Thyroid gland (tissue), 4 donors: ENCODE results near the gene MID1. TPM values are rescaled to one million over a fixed set of nuclear protein-coding genes. Genes with fewer than 3 reads are reported as not detected.

Experiments
- DNase-seq, 2 donors: peaks; one replicate each; pipeline ENCODE4 v3.0.0-alpha.2; 2019
- H3K27ac ChIP-seq, 3 donors: fragments of 200-600 bp; sonication (generic); 1 replicate in 2 of 3; 2 replicates in 1 of 3; pipeline ENCODE4 v1.5.1; 2016 to 2019; ENCODE audit warnings: mild to moderate bottlenecking in 1 of 3, moderate library complexity in 1 of 3
- H3K27me3 ChIP-seq: fragments of 200-600 bp; sonication (generic); one replicate; pipeline ENCODE4 v1.5.1; 2019
- H3K36me3 ChIP-seq, 2 donors: fragments of 200-600 bp; sonication (generic); one replicate each; pipeline ENCODE4 v1.5.1; 2016 to 2019
- H3K4me1 ChIP-seq, 2 donors: fragments of 200-600 bp; sonication (generic); one replicate each; pipeline ENCODE4 v1.5.1; 2017 to 2019
- H3K4me3 ChIP-seq, 3 donors: fragments of 200-600 bp; sonication (generic); replicated peaks in 1 of 3; 1 replicate in 2 of 3; 2 replicates in 1 of 3; pipeline ENCODE4 v1.5.1; 2016; ENCODE audit warnings: mild to moderate bottlenecking in 1 of 3
- H3K9me3 ChIP-seq: fragments of 200-600 bp; sonication (generic); one replicate; pipeline ENCODE4 v1.5.1; 2017
- CTCF ChIP-seq, 6 experiments: fragments of 200-600 bp in 3 of 6; fragments of 450-650 bp in 3 of 6; sonication (generic) in 3 of 6; IDR thresholded peaks; one replicate each; pipeline ENCODE4 v1.5.1; 2016 to 2019; ENCODE audit warnings: antibody characterized with exemption in 6 of 6, mild to moderate bottlenecking in 2 of 6, inconsistent platforms in 1 of 6, moderate library complexity in 1 of 6
- POLR2A ChIP-seq, 2 donors: fragments of 450-650 bp; IDR thresholded peaks; one replicate each; pipeline ENCODE4 v1.6.1; 2017; ENCODE audit warnings: antibody characterized with exemption in 2 of 2, mild to moderate bottlenecking in 2 of 2, moderate library complexity in 1 of 2
- WGBS, 2 donors: methylation state at CpG; one replicate each; pipeline ENCODE4 v1.1.5; 2017; 5-methylcytosine and 5-hydroxymethylcytosine counted together
- intact Hi-C: fragments of 100-400 bp; cut with DNase I; formaldehyde crosslinking; loops from one replicate; pipeline ENCODE4 v1.15.1; 2023
- total RNA-seq, 4 donors: library from RNA; depleted of rRNA; stranded (reverse); fragments of >200 nt; gene quantifications; one replicate each; pipeline ENCODE4 v1.2.3, GENCODE V29; 2016

Gene MID1
- total RNA-seq, 4 donors from 2014 or later: 9.5 to 19.5 (median 12.7) TPM

GRCh38 chrX:10457092-10457491 is 163.3 kb downstream of the MID1 start:
- intact Hi-C loops: no loop called here
- Histone ChIP-seq H3K27ac (no peak overlapping the region), H3K4me1 (no peaks in the 10 kb centered on the region), H3K9me3 (no peaks in the 10 kb centered on the region), H3K27me3 (no peaks in the 10 kb centered on the region), H3K36me3 (no peaks in the 10 kb centered on the region), H3K4me3 (no peak overlapping the region)
- DNase-seq: no peak
- WGBS, 2 donors: 94 to 98% methylated on average over 5 of the region's 5 CpGs
- TF ChIP-seq CTCF (IDR thresholded peaks at IDR 0.05) (no peak), POLR2A (IDR thresholded peaks at IDR 0.05) (no peak)

GRCh38 chrX:10453945-10454344 is 166.4 kb downstream of the MID1 start:
- Histone ChIP-seq H3K36me3 (no peaks in the 10 kb centered on the region), H3K4me3 (no peak overlapping the region), H3K27ac (no peak overlapping the region), H3K4me1 (no peaks in the 10 kb centered on the region), H3K9me3 (no peaks in the 10 kb centered on the region), H3K27me3 (no peaks in the 10 kb centered on the region)
- 77 to 100% methylated on average over 1 of the region's 1 CpG for WGBS, 2 donors
- DNase-seq: no peak
- intact Hi-C loops: no loop called here
- TF ChIP-seq POLR2A (IDR thresholded peaks at IDR 0.05): no peak
- TF ChIP-seq CTCF (IDR thresholded peaks at IDR 0.05): no peak

- TF ChIP-seq POLR2A (IDR thresholded peaks at IDR 0.05): no peak
- no peak for TF ChIP-seq CTCF (IDR thresholded peaks at IDR 0.05)
- no peaks in the 10 kb centered on the region for H3K4me1 ChIP-seq
- WGBS, 2 donors: 84 to 100% methylated on average over 4 of the region's 4 CpGs
- no peak overlapping the region for H3K27ac ChIP-seq
- H3K4me3 ChIP-seq: no peak overlapping the region
- DNase-seq: no peak
- intact Hi-C loops: no loop called here
- no peaks in the 10 kb centered on the region for H3K36me3 ChIP-seq
- no peaks in the 10 kb centered on the region for H3K9me3 ChIP-seq
- no peaks in the 10 kb centered on the region for H3K27me3 ChIP-seq
These were observed 169.4 kb downstream of the MID1 start for GRCh38 chrX:10450959-10451355.

GRCh38 chrX:10450229-10450958 is 170.0 kb downstream of the MID1 start:
- no peak overlapping the region for H3K27ac ChIP-seq
- no peak overlapping the region for H3K4me3 ChIP-seq
- no peak for TF ChIP-seq CTCF (IDR thresholded peaks at IDR 0.05)
- intact Hi-C loops: no loop called here
- H3K27me3 ChIP-seq: no peaks in the 10 kb centered on the region
- no peaks in the 10 kb centered on the region for H3K36me3 ChIP-seq
- H3K9me3 ChIP-seq: no peaks in the 10 kb centered on the region
- H3K4me1 ChIP-seq: no peaks in the 10 kb centered on the region
- 83 to 88% methylated on average over 5 of the region's 5 CpGs for WGBS, 2 donors
- DNase-seq: no peak

GRCh38 chrX:10447564-10448214 is 172.7 kb downstream of the MID1 start:
- DNase-seq: no peak
- intact Hi-C loops: no loop called here
- Histone ChIP-seq H3K27ac (no peak overlapping the region), H3K27me3 (no peaks in the 10 kb centered on the region), H3K4me3 (no peak overlapping the region), H3K4me1 (no peaks in the 10 kb centered on the region), H3K36me3 (no peaks in the 10 kb centered on the region), H3K9me3 (no peaks in the 10 kb centered on the region)
- TF ChIP-seq CTCF (IDR thresholded peaks at IDR 0.05) (no peak), POLR2A (IDR thresholded peaks at IDR 0.05) (no peak)
- 81 to 86% methylated on average over 4 of the region's 4 CpGs for WGBS, 2 donors
